Fibroblast of villous mesenchyme (primary cell): ENCODE results near the gene OSBP2. TPM values are rescaled to one million over a fixed set of nuclear protein-coding genes. Genes with fewer than 3 reads are reported as not detected.

Experiments
- DNase-seq: peaks from one replicate; pipeline ENCODE4 v3.0.0-alpha.2; 2010; ENCODE audit warnings: low read depth
- H3K4me3 ChIP-seq: 2 replicates; pipeline ENCODE4 v1.5.1; 2011; ENCODE audit warnings: low read depth, mild to moderate bottlenecking, low read length
- CTCF ChIP-seq: IDR thresholded peaks from 2 replicates; pipeline ENCODE4 v1.5.1; 2012; ENCODE audit warnings: low read depth, mild to moderate bottlenecking, low read length; ENCODE audit not compliant: insufficient read depth
- total RNA-seq: library from RNA; depleted of rRNA; stranded (reverse); fragments of >200 nt; gene quantifications from 2 replicates; pipeline ENCODE4 v1.2.3, GENCODE V29; 2012

Gene OSBP2
- total RNA-seq, 1 donor, result 0.43 TPM

GRCh38 chr22:30650508-30651116 lies 44.1 kb upstream of the OSBP2 start:
- H3K4me3 ChIP-seq, result no peak overlapping the region
- TF ChIP-seq CTCF, result no peak
- no peak for DNase-seq

- TF ChIP-seq CTCF, result no peak
- no peak overlapping the region for H3K4me3 ChIP-seq
- DNase-seq, result no peak
Observed at GRCh38 chr22:30652852-30653251, 41.8 kb upstream of the OSBP2 start.

GRCh38 chr22:30654361-30654760 lies 40.3 kb upstream of the OSBP2 start:
- DNase-seq, result no peak
- no peak for TF ChIP-seq CTCF
- no peak overlapping the region for H3K4me3 ChIP-seq

GRCh38 chr22:30655532-30655931 lies 39.1 kb upstream of the OSBP2 start:
- no peak for TF ChIP-seq CTCF
- no peak overlapping the region for H3K4me3 ChIP-seq
- DNase-seq, result no peak

- TF ChIP-seq CTCF, result no peak
- DNase-seq, result no peak
- no peak overlapping the region for H3K4me3 ChIP-seq
Observed at GRCh38 chr22:30662040-30662439, 32.6 kb upstream of the OSBP2 start.

- no peak overlapping the region for H3K4me3 ChIP-seq
- TF ChIP-seq CTCF, result no peak
- no peak for DNase-seq
Observed at GRCh38 chr22:30664798-30665197, 29.9 kb upstream of the OSBP2 start.

- no peak for DNase-seq
- no peak overlapping the region for H3K4me3 ChIP-seq
- no peak for TF ChIP-seq CTCF
Observed at GRCh38 chr22:30665266-30665665, 29.4 kb upstream of the OSBP2 start.
